ENCODE measurements around the gene PTCRA.
A peak's percentile ranks its signal among the peaks of the same experiment; 100 is the strongest.
"Not testable (repeated sequence)": the region's sequence is repeated elsewhere in the genome, so short reads cannot be mapped to it uniquely, and the experiment has no call there.

The PTCRA gene, protein sequence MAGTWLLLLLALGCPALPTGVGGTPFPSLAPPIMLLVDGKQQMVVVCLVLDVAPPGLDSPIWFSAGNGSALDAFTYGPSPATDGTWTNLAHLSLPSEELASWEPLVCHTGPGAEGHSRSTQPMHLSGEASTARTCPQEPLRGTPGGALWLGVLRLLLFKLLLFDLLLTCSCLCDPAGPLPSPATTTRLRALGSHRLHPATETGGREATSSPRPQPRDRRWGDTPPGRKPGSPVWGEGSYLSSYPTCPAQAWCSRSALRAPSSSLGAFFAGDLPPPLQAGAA

DNA sequence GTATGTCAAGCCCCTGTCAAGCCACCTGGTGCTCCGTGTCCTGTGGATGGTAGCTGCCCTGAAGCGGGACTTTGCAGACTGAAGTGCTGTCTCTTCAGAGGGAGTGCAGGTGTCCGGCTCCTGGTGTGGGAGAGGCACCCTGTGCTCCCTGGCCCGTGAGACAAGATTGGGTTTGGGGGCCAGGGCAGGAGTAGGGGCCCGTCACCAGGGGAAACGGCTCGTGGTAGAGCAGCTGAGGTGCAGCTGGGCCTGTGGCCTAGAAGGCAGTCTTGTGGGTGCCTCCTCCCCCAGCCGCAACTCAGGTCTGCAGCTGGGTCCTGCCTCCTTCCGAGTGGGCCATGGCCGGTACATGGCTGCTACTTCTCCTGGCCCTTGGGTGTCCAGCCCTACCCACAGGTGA, at the start of gene PTCRA:
TSS of gene PTCRA (plus strand) at position 322 of the 400 bp plus-strand sequence. CDS start at position 339, 17 bp downstream.
- DNase-seq, result no peak

GRCh38 chr6:42870145-42870936, 45.5 kb upstream of the PTCRA start:
- DNase-seq, result no peak

DNA sequence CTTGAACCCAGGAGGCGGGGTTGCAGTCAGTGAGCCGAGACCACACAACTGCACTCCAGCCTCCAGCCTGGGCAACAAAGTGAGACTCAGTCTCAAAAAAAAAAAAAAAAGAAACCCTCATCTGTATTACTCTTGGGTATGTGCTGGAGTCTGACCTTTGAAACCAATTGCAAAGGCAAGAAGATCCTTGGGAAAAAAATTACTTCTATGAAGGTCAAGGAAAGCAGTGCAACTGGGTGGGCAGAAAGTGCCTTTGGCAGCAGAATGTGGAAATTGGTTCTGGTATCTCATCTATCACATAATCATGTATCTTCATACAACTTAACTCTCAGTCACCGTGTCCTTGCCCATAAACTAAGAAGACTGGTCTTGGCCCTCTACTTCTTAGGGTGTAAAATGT, 44.1 kb upstream of the PTCRA start:
- DNase-seq, result no peak

GRCh38 chr6:42873313-42873712, 42.5 kb upstream of the PTCRA start:
- no peak for DNase-seq

- DNase-seq, result no peak
These were observed 38.2 kb upstream of the PTCRA start for GRCh38 chr6:42877695-42878094.

DNA sequence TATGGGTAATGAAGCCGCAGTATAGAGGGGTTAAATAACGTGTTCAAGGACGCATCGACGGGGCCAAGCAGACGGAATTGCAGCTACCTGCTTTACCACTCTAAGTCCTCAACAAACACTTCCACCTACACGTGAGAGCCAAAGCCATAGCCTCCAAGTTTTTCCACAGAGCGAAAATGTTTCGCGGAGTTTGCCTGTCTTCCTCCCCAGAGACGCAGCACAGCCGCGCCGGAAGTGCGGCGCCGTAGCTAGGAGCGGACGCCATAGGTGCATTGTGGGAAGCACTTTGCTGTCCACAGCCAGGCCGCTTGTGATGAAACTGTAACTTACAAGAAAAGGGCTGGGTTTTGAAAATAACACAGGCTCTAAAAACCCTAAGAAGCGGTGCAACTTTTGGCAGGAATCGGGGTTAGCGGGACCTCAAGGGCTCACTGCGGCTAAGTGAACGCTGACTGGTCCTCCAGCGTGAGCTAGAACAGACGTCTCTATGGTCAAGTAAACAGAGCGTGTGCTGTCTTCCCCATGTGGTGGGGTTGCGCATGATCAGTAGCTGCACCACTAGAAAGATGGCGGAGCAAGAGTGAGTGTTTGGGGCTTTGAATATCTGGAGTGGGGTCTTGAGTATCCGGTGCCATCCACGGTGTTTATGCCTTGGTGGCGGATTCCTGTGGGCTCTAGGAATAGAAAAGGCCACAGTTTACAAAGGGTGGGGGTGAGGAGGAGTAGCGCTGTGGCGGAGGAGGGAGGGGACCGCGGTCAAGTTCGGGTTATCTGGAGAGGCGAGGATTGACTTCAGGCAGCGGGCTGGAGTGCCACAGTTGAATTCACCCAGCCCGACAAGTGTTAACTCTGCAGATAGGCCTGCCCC, 36.2 kb upstream of the PTCRA start, which contains the start of gene RPL7L1:
TSS of gene RPL7L1 (plus strand) at position 245 of the 868 bp plus-strand sequence. CDS start at position 540, 295 bp downstream.
- peak; percentile 91 for DNase-seq

GRCh38 chr6:42880240-42880817, 35.5 kb upstream of the PTCRA start:
- not testable (repeated sequence) for DNase-seq

DNA sequence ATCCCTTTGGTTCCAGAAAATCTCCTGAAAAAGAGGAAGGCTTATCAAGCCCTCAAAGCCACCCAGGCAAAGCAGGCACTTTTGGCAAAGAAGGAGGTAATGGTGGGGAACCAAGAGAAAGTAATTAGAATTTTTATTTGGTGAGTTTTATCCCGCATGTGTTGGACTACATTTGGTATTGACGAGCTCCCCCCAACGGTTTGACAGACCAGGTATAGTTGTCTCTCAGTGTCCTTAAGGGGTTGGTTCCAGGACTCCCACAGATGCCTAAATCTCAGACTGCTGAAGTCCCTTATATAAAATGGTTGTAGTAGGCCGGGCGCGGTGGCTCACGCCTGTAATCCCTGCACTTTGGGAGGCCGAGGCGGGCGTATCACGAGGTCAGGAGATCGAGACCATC, 35.0 kb upstream of the PTCRA start:
- not testable (repeated sequence) for DNase-seq

GRCh38 chr6:42885702-42886101, 30.2 kb upstream of the PTCRA start:
- no peak for DNase-seq

DNA sequence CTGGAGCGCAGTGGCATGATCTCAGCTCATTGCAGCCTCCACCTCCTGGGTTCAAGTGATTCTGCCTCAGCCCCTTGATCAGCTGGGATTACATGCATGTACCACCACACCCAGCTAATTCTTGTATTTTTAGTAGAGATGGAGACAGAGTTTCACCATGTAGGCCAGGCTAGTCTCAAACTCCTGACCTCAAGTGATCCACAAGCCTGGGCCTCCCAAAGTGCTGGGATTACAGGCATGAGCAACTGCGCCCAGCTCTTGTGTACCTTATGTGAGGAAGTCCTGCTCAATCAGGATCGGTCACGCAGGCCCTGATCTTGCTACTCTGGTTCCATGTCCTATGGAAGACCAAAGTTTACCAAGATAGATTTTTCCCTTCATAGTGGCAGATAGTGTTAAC, 27.7 kb upstream of the PTCRA start:
- DNase-seq, result not testable (repeated sequence)

- DNase-seq, result no peak
These were observed 26.0 kb upstream of the PTCRA start for GRCh38 chr6:42889815-42890214.

GRCh38 chr6:42890311-42891198, 25.3 kb upstream of the PTCRA start:
- DNase-seq, result peak; percentile 96

GRCh38 chr6:42891199-42891722, 24.6 kb upstream of the PTCRA start:
- DNase-seq, result no peak

DNA sequence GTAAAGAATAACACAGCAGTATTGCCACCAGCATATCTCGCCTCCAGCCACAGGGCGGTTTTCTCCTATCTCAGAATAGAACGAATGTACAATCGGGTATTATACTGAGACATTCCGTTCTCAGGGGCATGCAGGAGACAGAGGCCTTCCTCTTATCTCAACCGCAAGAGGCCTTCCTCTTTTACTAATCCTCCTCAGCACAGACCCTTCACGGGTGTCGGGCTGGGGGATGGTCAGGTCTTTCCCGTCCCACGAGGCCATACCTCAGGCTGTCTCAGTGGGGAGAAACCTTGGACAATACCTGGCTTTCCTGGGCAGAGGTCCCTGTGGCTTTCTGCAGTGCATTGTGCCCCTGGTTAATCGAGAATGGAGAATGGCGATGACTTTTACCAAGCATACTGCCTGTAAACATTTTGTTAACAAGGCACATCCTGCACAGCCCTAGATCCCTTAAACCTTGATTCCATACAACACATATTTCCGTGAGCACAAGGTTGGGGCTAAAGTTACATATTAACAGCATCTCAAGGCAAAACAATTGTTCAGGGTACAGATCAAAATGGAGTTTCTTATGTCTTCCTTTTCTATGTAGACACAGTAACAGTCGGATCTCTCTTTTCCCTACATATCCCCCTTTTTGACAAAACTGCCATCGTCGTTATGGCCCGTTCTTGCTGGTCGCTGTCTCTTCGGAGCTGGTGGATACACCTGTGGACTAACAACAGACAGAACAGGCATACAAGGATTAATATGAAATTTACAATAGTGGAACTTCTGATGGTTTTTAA, 21.6 kb upstream of the PTCRA start:
- peak; percentile 94 for DNase-seq

DNA sequence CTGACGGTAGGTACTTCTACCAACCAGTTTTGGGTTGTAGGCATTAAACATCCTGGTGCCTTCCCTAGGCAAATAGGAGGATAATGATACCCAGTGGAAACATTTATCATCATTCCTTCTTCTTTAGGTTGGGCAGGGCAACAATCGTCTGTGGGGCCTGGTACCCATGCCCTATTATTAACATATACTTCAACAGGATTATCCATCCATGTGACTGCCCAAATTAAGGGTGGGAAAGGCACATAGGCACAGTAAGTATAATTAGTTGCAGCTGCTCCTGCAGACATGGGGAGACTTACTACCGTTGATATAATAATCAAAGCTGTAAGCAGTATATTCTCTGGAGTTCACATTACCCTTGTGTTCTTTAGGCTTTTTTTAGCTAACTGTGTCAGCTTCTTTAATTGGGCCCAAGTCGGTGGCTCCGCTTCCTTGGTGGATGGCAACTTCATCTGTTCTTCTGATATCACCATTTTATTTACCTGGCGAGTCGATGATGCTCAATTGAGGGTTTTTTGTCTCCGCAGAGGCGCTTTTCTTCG, 19.6 kb upstream of the PTCRA start:
- DNase-seq, result no peak

- peak; percentile 77 for DNase-seq
These were observed 16.9 kb upstream of the PTCRA start for GRCh38 chr6:42898891-42899361.

- DNase-seq, result no peak
These were observed 16.0 kb upstream of the PTCRA start for GRCh38 chr6:42899871-42900270.

GRCh38 chr6:42901538-42901957, 14.3 kb upstream of the PTCRA start:
- DNase-seq, result peak; percentile 75

DNA sequence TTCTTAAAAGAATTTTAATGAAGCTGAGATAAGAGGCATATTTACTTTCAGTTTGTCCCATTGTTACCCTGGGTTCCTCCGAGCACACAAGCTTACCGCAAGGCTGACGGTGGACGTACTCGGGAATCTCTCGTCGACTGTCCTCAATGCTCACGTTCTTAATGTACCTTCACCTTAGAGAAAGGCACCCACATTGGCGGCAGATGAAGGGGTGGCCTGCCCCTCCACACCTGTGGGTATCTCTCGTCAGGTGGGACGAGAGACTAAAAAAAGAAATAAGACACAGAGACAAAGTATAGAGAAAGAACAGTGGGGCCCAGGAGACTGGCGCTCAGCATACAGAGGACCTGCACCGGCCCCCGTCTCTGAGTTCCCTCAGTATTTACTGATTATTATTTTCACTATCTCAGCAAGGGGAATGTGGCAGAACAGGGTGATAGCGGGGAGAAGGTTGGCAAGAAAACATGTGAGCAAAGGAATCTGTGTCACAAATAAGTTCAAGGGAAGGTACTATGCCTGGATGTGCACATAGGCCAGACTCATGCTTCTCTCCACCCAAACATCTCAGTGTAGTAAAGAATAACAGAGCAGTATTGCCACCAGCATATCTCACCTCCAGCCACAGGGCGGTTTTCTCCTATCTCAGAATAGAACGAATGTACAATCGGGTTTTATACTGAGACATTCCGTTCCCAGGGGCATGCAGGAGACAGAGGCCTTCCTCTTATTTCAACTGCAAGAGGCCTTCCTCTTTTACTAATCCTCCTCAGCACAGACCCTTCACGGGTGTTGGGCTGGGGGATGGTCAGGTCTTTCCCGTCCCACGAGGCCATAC, 13.2 kb upstream of the PTCRA start:
- DNase-seq, result peak; percentile 67
